A549 (cell line): Measurements from ENCODE around the gene ANKRD34A. TPM values are rescaled to one million over a fixed set of nuclear protein-coding genes. Genes with fewer than 3 reads are reported as not detected.
A peak's percentile ranks its signal among the peaks of the same experiment; 100 is the strongest.

Experiments
- ATAC-seq, 2 experiments: fragments of 200-7000 bp in 1 of 2; fragments of >200 bp in 1 of 2; cut with Nextera tagmentation in 1 of 2; cut with Tn5 transposase in 1 of 2; 3 replicates each; pipeline versions ENCODE4 v1.8.0 to v1.9.1; 2018 to 2020; ENCODE audit warnings: mild to moderate bottlenecking in 1 of 2, moderate library complexity in 1 of 2
- CTCF ChIA-PET: fragments of 300-600 bp; sonication (Branson Sonifier 250); formaldehyde crosslinking; extraction: SDS; loops from one replicate; lab custom pipeline; 2021; ENCODE audit warnings: antibody characterized with exemption, inconsistent platforms; lab: Yijun Ruan, JAX
- POLR2A ChIA-PET: fragments of 350-600 bp; formaldehyde crosslinking; extraction: SDS; loops from one replicate; lab custom pipeline; 2021; ENCODE audit warnings: antibody characterized with exemption, inconsistent platforms; lab: Yijun Ruan, JAX
- DNase-seq, 2 experiments: peaks; one replicate each; pipeline versions ENCODE4 v3.0.0 to v3.0.0-alpha.2; 2011 to 2016; ENCODE audit warnings: low read depth in 1 of 2, low spot score in 1 of 2
- FAIRE-seq: peaks from 2 replicates; lab custom pipeline; 2011; peaks lifted over from hg19 to GRCh38; lab: Jason Lieb, UNC
- H3K27ac ChIP-seq, 2 experiments: fragments of >200 bp; sonication (Bioruptor Twin); formaldehyde crosslinking; 3 replicates each; pipeline ENCODE4 v1.5.1; 2016 to 2017
- H3K4me1 ChIP-seq: fragments of >200 bp; sonication (Bioruptor Twin); formaldehyde crosslinking; 3 replicates; pipeline ENCODE4 v1.6.1; 2016
- H3K4me2 ChIP-seq: fragments of >200 bp; sonication (Bioruptor Twin); formaldehyde crosslinking; 3 replicates; pipeline ENCODE4 v1.6.1; 2016
- H3K4me3 ChIP-seq: fragments of >200 bp; sonication (Bioruptor Twin); formaldehyde crosslinking; 3 replicates; pipeline ENCODE4 v1.5.1; 2016
- H3K9me3 ChIP-seq: fragments of >200 bp; sonication (Bioruptor Twin); formaldehyde crosslinking; 3 replicates; pipeline ENCODE4 v1.6.1; 2016
- BHLHE40 ChIP-seq: IDR thresholded peaks from 2 replicates; pipeline ENCODE4 v1.6.1; 2012; ENCODE audit warnings: low read depth, low read length, inconsistent platforms
- EHMT2 ChIP-seq: fragments of 200-600 bp; sonication (generic); IDR thresholded peaks from 2 replicates; pipeline ENCODE4 v1.6.1; 2016; ENCODE audit warnings: antibody characterized with exemption, low read depth, mild to moderate bottlenecking, moderate library complexity
- ESRRA ChIP-seq: fragments of 150-350 bp; IDR thresholded peaks from 2 replicates; pipeline ENCODE4 v1.6.1; 2014; ENCODE audit warnings: mild to moderate bottlenecking, low read length, borderline replicate concordance
- FOSB ChIP-seq: fragments of 250-450 bp; sonication (Bioruptor Pico); IDR thresholded peaks from 2 replicates; pipeline ENCODE4 v1.5.0; 2020; ENCODE audit warnings: mild to moderate bottlenecking, moderate library complexity
- FOSL2 ChIP-seq, 2 experiments: fragments of 450-650 bp in 1 of 2; fragments of >200 bp in 1 of 2; sonication (Bioruptor Twin) in 1 of 2; formaldehyde crosslinking; IDR thresholded peaks; 2 replicates each; pipeline versions ENCODE4 v1.5.0 to v1.6.1; 2016 to 2020; ENCODE audit warnings: mild to moderate bottlenecking in 1 of 2, moderate library complexity in 1 of 2
- HEYL ChIP-seq: fragments of 250-450 bp; sonication (Bioruptor Pico); IDR thresholded peaks from 2 replicates; pipeline ENCODE4 v1.8.0; 2021; ENCODE audit warnings: mild to moderate bottlenecking, moderate library complexity
- HOXA7 ChIP-seq: fragments of 250-450 bp; sonication (Bioruptor Pico); IDR thresholded peaks from 2 replicates; pipeline ENCODE4 v1.5.0; 2020; ENCODE audit warnings: mild to moderate bottlenecking, moderate library complexity
- HOXB5 ChIP-seq: fragments of 250-450 bp; sonication (Bioruptor Pico); IDR thresholded peaks from 2 replicates; pipeline ENCODE4 v1.5.0; 2020; ENCODE audit warnings: mild to moderate bottlenecking, moderate library complexity
- JUNB ChIP-seq: fragments of >200 bp; sonication (Bioruptor Twin); formaldehyde crosslinking; IDR thresholded peaks from 2 replicates; pipeline ENCODE4 v1.6.1; 2016
- KDM1A ChIP-seq: fragments of 200-600 bp; sonication (generic); IDR thresholded peaks from 2 replicates; pipeline ENCODE4 v1.6.1; 2016; ENCODE audit warnings: low read depth, mild to moderate bottlenecking
- MAFK ChIP-seq: fragments of 450-650 bp; IDR thresholded peaks from 2 replicates; pipeline ENCODE4 v1.6.1; 2014; ENCODE audit not compliant: partially characterized antibody
- NPAS2 ChIP-seq: fragments of 250-450 bp; sonication (Bioruptor Pico); IDR thresholded peaks from 2 replicates; pipeline ENCODE4 v1.8.0; 2022; ENCODE audit warnings: mild to moderate bottlenecking, moderate library complexity, borderline replicate concordance
- PBX3 ChIP-seq: IDR thresholded peaks from 2 replicates; pipeline ENCODE4 v1.6.1; 2012
- PHF8 ChIP-seq: fragments of 200-600 bp; sonication (generic); IDR thresholded peaks from 2 replicates; pipeline ENCODE4 v1.6.1; 2016; ENCODE audit warnings: low read depth, mild to moderate bottlenecking, antibody characterized with exemption, moderate library complexity, borderline replicate concordance
- POLR2A ChIP-seq: IDR thresholded peaks from 2 replicates; pipeline ENCODE4 v1.6.1; 2012; ENCODE audit warnings: mild to moderate bottlenecking, low read length
- RARB ChIP-seq: fragments of 250-450 bp; sonication (Bioruptor Pico); IDR thresholded peaks from 2 replicates; pipeline ENCODE4 v1.8.0; 2021; ENCODE audit warnings: mild to moderate bottlenecking, moderate library complexity
- RCOR1 ChIP-seq: fragments of 150-350 bp; IDR thresholded peaks from 2 replicates; pipeline ENCODE4 v1.6.1; 2014; ENCODE audit warnings: antibody characterized with exemption, low read length, low read depth
- REST ChIP-seq: fragments of 200-600 bp; sonication (generic); IDR thresholded peaks from 2 replicates; pipeline ENCODE4 v1.6.1; 2016; ENCODE audit warnings: antibody characterized with exemption, mild to moderate bottlenecking, moderate library complexity
- RNF2 ChIP-seq: fragments of 200-600 bp; sonication (generic); IDR thresholded peaks from 2 replicates; pipeline ENCODE4 v1.6.1; 2016; ENCODE audit warnings: low read depth, mild to moderate bottlenecking, antibody characterized with exemption, moderate library complexity, borderline replicate concordance
- SMC3 ChIP-seq: fragments of >200 bp; sonication (Bioruptor Twin); formaldehyde crosslinking; IDR thresholded peaks from 3 replicates; pipeline ENCODE4 v1.6.1; 2018; ENCODE audit warnings: inconsistent platforms
- SREBF2 ChIP-seq: fragments of 450-650 bp; IDR thresholded peaks from 2 replicates; pipeline ENCODE4 v1.6.1; 2014; ENCODE audit warnings: mild to moderate bottlenecking, moderate library complexity
- TFCP2L1 ChIP-seq: fragments of 250-450 bp; sonication (Bioruptor Pico); IDR thresholded peaks from 2 replicates; pipeline ENCODE4 v1.5.0; 2021; ENCODE audit warnings: mild to moderate bottlenecking
- USF2 ChIP-seq: fragments of 450-650 bp; IDR thresholded peaks from 2 replicates; pipeline ENCODE4 v1.6.1; 2014; ENCODE audit warnings: antibody characterized with exemption
- ZNF302 ChIP-seq: fragments of 250-450 bp; sonication (Bioruptor Pico); IDR thresholded peaks from 2 replicates; pipeline ENCODE4 v1.9.0; 2021; ENCODE audit warnings: inconsistent platforms, mild to moderate bottlenecking, moderate library complexity
- ZSCAN20 ChIP-seq: fragments of 250-450 bp; sonication (Bioruptor Pico); IDR thresholded peaks from 2 replicates; pipeline ENCODE4 v1.8.0; 2022; ENCODE audit warnings: mild to moderate bottlenecking, moderate library complexity
- WGBS: methylation state at CpG from one replicate; pipeline ENCODE4 v1.1.6; 2017; ENCODE audit errors: missing lambda C conversion rate; 5-methylcytosine and 5-hydroxymethylcytosine counted together
- polyA plus RNA-seq, 4 experiments: library from polyadenylated mRNA; depleted of rRNA in 3 of 4; stranded (reverse); fragments of >200 nt; fragmentation: RNase III in 1 of 4; extraction: RNeasy Plus Mini Kit Qiagen cat#74134 plus additional on column Dnase treatment in 1 of 4; gene quantifications; 2 replicates in 3 of 4; 3 replicates in 1 of 4; pipeline ENCODE4 v1.2.3, GENCODE V29; 2011 to 2017
- TF ChIP-seq, protein P1 (sequence below): fragments of >200 bp; sonication (Bioruptor Twin); formaldehyde crosslinking; IDR thresholded peaks from 3 replicates; pipeline ENCODE4 v1.6.1; 2016

The ANKRD34A gene
- polyA plus RNA-seq, 2 of the 4 experiments (the other 2 are of a cell fraction), result 0.30 to 0.39 TPM

- Histone ChIP-seq H3K9me3 (no peaks in the 10 kb centered on the region), H3K27ac (peak overlapping the region; percentile 82 to 85), H3K4me3 (peak overlapping the region; percentile 73), H3K4me2 (peak overlapping the region; percentile 92), H3K4me1 (peaks cover 56% of the 10 kb centered on the region)
- ChIA-PET CTCF (interaction anchor here (1.8 to 3.1 kb wide), 2 partner anchors 17 to 47 kb away, joined by 4 to 18 read pairs; no protein-coding TSS in a partner anchor), POLR2A (interaction anchor here (0.8 to 3.8 kb wide), 2 partner anchors 33 to 41 kb away, joined by 5 to 62 read pairs; partner anchors contain the start of genes PEX11B and RBM8A)
- DNase-seq (no peak), FAIRE-seq (no peak), ATAC-seq (peak; percentile 0; a peak in 4 of 6 replicates)
- 49% methylated on average over 2 of the region's 12 CpGs for WGBS
- TF ChIP-seq EHMT2 (no peak), REST (no peak), SREBF2 (no peak), RNF2 (no peak), FOSL2 (IDR thresholded peaks at IDR 0.05) (no peak), FOSL2 (CRISPR knock-in tag; IDR thresholded peaks at IDR 0.05) (no peak), RARB (CRISPR knock-in tag) (no peak), SMC3 (no peak), KDM1A (no peak), POLR2A (no peak), ZNF302 (CRISPR knock-in tag) (no peak), USF2 (no peak), BHLHE40 (no peak), ESRRA (no peak)
- TF ChIP-seq, protein P1, sequence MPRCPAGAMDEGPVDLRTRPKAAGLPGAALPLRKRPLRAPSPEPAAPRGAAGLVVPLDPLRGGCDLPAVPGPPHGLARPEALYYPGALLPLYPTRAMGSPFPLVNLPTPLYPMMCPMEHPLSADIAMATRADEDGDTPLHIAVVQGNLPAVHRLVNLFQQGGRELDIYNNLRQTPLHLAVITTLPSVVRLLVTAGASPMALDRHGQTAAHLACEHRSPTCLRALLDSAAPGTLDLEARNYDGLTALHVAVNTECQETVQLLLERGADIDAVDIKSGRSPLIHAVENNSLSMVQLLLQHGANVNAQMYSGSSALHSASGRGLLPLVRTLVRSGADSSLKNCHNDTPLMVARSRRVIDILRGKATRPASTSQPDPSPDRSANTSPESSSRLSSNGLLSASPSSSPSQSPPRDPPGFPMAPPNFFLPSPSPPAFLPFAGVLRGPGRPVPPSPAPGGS, result no peak
Measured at GRCh38 chr1:145959957-145960467, 4.4 kb downstream of the ANKRD34A start.

- no peak for FAIRE-seq
- H3K9me3 ChIP-seq, result no peaks in the 10 kb centered on the region
- TF ChIP-seq NPAS2 (CRISPR knock-in tag) (no peak), MAFK (no peak), HOXB5 (CRISPR knock-in tag) (no peak), SMC3 (no peak), USF2 (no peak), KDM1A (no peak), FOSB (CRISPR knock-in tag) (no peak), TFCP2L1 (CRISPR knock-in tag) (no peak), RCOR1 (no peak), FOSL2 (IDR thresholded peaks at IDR 0.05) (no peak), FOSL2 (CRISPR knock-in tag; IDR thresholded peaks at IDR 0.05) (no peak), ZSCAN20 (CRISPR knock-in tag) (no peak), PHF8 (no peak), PBX3 (no peak), JUNB (no peak), HEYL (CRISPR knock-in tag) (no peak), HOXA7 (CRISPR knock-in tag) (no peak), RNF2 (no peak)
- CTCF ChIA-PET, result interaction anchor here (1.8 to 3.9 kb wide), 6 partner anchors 16 to 113 kb away, joined by 4 to 18 read pairs (median 10); partner anchors contain the start of genes NUDT17 and RBM8A
- POLR2A ChIA-PET, result interaction anchor here (3.8 kb wide), 1 partner anchor 32 kb away, joined by 62 read pairs; the partner anchor contains the start of gene RBM8A
- ATAC-seq, result no peak
- no peak overlapping the region for H3K4me3 ChIP-seq
- DNase-seq, result no peak
- H3K4me2 ChIP-seq, result no peak overlapping the region; the same call in 2 of the 3 replicates
- H3K4me1 ChIP-seq, result peaks cover 56% of the 10 kb centered on the region
- H3K27ac ChIP-seq, result no peak overlapping the region; a peak in 1 of 6 replicates
Measured at GRCh38 chr1:145959333-145959732, 5.0 kb downstream of the ANKRD34A start.
